D721Med (cell line): Measurements from ENCODE around the gene KLK12.

ENCODE experiments used
- DNase-seq: peaks from one replicate; pipeline ENCODE4 v3.0.0; 2011; ENCODE audit warnings: low spot score; ENCODE audit not compliant: insufficient read length
- FAIRE-seq: peaks from 2 replicates; lab custom pipeline; 2011; peaks lifted over from hg19 to GRCh38; lab: Jason Lieb, UNC
- TF ChIP-seq, protein P1 (sequence below): IDR thresholded peaks from 2 replicates; pipeline ENCODE4 v1.5.1; 2012; ENCODE audit warnings: mild to moderate bottlenecking, control low read depth; ENCODE audit not compliant: insufficient read depth; ENCODE audit errors: missing control alignments

Gene KLK12

DNA sequence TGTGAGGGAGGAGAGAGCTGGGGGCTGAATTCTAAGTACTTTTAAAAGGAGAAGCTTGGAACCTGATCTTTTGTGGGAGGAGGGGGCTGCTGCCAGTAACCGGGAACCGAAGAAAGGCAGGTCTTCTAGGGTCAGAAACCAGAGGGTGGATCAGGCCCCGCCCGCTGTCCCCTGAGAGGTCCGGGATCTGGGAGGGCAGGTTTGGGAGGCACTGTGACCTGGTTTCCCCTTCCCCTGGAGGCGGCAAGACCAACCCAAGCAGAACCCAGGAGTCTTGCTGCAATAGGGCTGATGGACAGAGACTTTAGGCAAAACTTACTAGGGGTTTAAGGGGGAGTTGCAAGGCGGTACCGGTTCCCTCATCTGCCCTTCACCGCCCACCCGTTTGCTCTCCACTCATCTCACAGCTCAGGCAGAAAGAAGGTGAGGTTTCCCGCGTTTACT, 32.7 kb downstream of the KLK12 start:
- FAIRE-seq: no peak
- TF ChIP-seq, protein P1, sequence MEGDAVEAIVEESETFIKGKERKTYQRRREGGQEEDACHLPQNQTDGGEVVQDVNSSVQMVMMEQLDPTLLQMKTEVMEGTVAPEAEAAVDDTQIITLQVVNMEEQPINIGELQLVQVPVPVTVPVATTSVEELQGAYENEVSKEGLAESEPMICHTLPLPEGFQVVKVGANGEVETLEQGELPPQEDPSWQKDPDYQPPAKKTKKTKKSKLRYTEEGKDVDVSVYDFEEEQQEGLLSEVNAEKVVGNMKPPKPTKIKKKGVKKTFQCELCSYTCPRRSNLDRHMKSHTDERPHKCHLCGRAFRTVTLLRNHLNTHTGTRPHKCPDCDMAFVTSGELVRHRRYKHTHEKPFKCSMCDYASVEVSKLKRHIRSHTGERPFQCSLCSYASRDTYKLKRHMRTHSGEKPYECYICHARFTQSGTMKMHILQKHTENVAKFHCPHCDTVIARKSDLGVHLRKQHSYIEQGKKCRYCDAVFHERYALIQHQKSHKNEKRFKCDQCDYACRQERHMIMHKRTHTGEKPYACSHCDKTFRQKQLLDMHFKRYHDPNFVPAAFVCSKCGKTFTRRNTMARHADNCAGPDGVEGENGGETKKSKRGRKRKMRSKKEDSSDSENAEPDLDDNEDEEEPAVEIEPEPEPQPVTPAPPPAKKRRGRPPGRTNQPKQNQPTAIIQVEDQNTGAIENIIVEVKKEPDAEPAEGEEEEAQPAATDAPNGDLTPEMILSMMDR: no peak
- DNase-seq: no peak

DNA sequence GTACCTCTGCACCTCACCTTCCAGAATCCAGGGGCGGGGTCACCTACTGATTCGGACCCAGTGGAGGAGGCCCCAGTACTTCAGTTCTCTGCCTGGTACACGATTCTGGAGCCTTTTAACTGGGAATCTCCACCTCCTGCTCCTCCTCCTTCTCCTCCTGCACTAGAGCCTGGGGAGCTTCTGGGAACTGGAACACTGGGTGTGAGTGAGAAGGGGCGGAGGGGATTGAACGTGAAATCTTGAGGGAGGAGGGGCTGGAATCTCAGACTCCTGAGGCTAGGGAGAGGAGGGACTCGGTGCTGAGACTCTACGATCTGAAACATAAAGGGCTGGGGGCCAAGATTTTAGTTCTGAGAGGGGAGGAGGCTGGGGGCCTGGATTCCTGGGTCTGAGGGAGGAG, 33.3 kb downstream of the KLK12 start, which contains the start of gene KLK8:
Gene KLK8, minus strand, starts transcription at position 90 of the 400 bp plus-strand sequence. CDS start 437 bp downstream, outside the sequence.
- FAIRE-seq: no peak
- TF ChIP-seq, protein P1: no peak
- no peak for DNase-seq

DNA sequence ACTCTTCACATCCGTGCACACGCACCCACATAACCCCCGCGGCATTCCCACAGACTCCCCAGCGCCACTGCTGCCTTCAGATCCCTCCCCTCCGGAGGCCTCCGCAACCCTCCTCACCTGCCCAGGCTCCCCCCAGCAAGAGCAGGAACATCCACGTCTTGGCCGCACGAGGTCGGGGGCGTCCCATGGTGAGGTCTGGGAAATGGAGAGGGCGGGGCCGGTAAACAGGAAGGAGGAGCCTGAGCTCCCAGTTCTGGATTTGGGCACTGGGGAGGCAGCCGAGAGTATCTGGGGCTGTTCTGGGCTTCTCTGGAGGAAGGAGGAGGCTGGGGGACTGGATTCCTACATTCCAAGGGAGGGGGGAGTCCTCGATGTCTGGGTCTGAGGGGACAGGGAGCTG, 33.8 kb downstream of the KLK12 start:
- no peak for FAIRE-seq
- TF ChIP-seq, protein P1: no peak
- no peak for DNase-seq

GRCh38 chr19:51000426-51000825, 34.4 kb downstream of the KLK12 start:
- DNase-seq (no peak), FAIRE-seq (no peak)
- TF ChIP-seq, protein P1: no peak

DNA sequence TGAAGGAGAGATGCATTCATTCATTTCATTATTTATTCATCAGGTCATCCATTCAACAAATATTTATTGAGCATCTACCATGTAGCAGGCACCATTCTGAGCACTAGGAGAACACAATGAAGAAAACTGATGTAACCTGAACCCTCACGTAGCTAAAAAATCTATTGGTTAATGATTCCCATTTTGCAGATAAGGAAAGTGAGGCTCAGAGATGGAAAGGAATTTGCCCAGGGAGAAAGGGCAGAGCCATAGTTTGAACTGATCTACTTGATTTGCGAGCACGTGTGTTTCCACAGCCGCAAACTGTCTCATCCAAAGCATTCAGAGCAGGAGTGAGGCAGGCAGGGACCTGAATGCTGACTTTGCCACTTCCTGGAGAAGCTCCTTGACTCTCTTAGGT, 36.1 kb downstream of the KLK12 start:
- DNase-seq: no peak
- TF ChIP-seq, protein P1: no peak
- FAIRE-seq: no peak

DNA sequence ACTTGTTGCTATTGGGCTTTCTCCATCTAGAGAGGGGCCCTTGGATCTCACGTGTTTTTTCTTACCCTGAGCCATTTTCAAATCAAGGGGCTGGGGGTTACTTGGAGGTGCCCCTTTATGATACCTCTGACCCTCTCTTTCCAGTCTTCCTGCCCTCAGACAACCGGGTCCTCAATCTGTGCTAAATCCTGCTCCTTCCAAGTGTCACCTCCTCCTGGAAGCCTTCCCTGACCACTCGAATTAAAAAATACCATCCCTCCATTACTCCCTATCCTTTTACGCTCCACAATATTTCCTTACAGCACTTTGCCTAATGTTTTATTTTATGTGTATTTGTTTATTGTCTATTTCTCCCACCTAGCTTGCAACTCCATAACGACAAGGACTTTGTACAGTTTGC, 36.7 kb downstream of the KLK12 start:
- TF ChIP-seq, protein P1: no peak
- FAIRE-seq (no peak), DNase-seq (no peak)

DNA sequence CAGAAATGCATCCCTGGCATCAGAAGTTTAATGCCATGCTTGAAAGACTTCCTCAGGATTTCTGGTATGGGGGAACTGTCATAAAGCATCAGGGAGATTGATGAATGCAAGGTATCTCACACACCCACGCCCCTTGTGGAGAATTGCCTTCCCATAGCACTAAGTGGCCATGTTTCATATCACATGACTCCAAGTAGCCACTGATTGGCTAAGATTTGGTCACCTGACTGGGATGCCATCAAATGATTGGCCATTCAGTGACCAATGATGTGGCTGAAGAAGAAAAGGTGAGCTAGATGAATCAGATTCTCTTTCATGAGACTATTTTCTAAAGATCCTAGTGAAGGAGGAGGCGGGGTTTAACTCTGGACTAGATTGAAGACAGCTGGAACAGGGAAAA, 40.7 kb downstream of the KLK12 start:
- TF ChIP-seq, protein P1: no peak
- FAIRE-seq (no peak), DNase-seq (no peak)
